Body of pancreas (tissue), 4 donors: Measurements from ENCODE around the gene CTNNAL1. TPM values are rescaled to one million over a fixed set of nuclear protein-coding genes. Genes with fewer than 3 reads are reported as not detected.
A peak's percentile ranks its signal among the peaks of the same experiment; 100 is the strongest.

Experiments
- ATAC-seq: fragments of 150-250 bp; one replicate; pipeline ENCODE4 v1.9.1; 2016
- DNase-seq, 4 donors: peaks; one replicate each; pipeline ENCODE4 v3.0.0-alpha.2; 2019
- H3K27ac ChIP-seq, 4 donors: fragments of 200-600 bp; sonication (generic); 1 replicate in 3 of 4; 2 replicates in 1 of 4; pipeline versions ENCODE4 v1.5.1 to v1.6.1; 2016 to 2019; ENCODE audit warnings: mild to moderate bottlenecking in 1 of 4, mixed read lengths in 1 of 4, moderate library complexity in 1 of 4
- H3K27me3 ChIP-seq, 2 donors: fragments of 200-600 bp; sonication (generic); one replicate each; pipeline ENCODE4 v1.6.0; 2016; ENCODE audit warnings: mild to moderate bottlenecking in 1 of 2
- H3K36me3 ChIP-seq, 2 donors: fragments of 200-600 bp; sonication (generic); replicated peaks in 1 of 2; 2 replicates each; pipeline ENCODE4 v1.5.1; 2016; ENCODE audit warnings: low read depth in 2 of 2; ENCODE audit not compliant: insufficient read depth in 1 of 2
- H3K4me1 ChIP-seq: fragments of 200-600 bp; sonication (generic); one replicate; pipeline ENCODE4 v1.6.0; 2016
- H3K4me3 ChIP-seq, 2 donors: fragments of 200-600 bp; sonication (generic); 1 replicate in 1 of 2; 2 replicates in 1 of 2; pipeline ENCODE4 v1.5.1; 2016 to 2019
- H3K9me3 ChIP-seq, 3 donors: fragments of 200-600 bp; sonication (generic); 1 replicate in 2 of 3; 2 replicates in 1 of 3; pipeline ENCODE4 v1.5.1; 2016
- CTCF ChIP-seq, 7 experiments: fragments of 450-650 bp in 4 of 7; fragments of 200-600 bp in 3 of 7; sonication (generic) in 3 of 7; IDR thresholded peaks; one replicate each; pipeline ENCODE4 v1.5.1; 2016 to 2019; ENCODE audit warnings: antibody characterized with exemption in 7 of 7
- POLR2A ChIP-seq, 3 donors: fragments of 450-650 bp; IDR thresholded peaks; one replicate each; pipeline ENCODE4 v1.6.1; 2016; ENCODE audit warnings: antibody characterized with exemption in 3 of 3, mild to moderate bottlenecking in 2 of 3
- WGBS, 2 donors: methylation state at CpG; one replicate each; pipeline ENCODE4 v1.1.5; 2017; 5-methylcytosine and 5-hydroxymethylcytosine counted together
- intact Hi-C: fragments of 100-400 bp; cut with DNase I; formaldehyde crosslinking; loops from one replicate; pipeline ENCODE4 v1.15.1; 2023
- total RNA-seq, 2 donors: library from RNA; depleted of rRNA; stranded (reverse); fragments of >200 nt; gene quantifications; one replicate each; pipeline ENCODE4 v1.1.0, GENCODE V29; 2016

Gene CTNNAL1
- total RNA-seq, 2 donors from 2014 or later, result 15.8 to 23.9 TPM

DNA sequence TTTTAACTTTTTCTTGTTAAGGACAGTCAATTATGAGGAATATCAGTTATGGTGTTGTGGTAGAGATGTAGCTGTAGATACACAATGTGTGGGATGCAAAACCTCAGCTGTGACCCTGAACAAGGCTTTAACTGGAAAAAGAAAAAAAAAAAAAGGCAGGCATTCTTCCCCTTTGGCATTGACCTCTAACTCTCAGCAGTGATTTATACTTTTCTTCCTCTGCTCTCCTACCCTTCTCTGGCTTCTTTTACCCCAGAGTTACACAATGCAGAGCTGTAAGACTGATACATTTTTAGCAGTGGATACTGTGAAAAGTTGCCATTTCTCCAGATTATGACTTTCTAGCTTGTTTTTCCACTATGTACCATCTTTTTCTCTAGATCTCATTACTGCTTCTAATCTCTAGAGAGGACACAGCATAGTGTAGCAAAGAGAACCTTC, 2.0 kb downstream of the CTNNAL1 start:
- no peak for DNase-seq
- Histone ChIP-seq H3K27me3 (no peaks in the 10 kb centered on the region), H3K4me3 (no peak overlapping the region), H3K36me3 (no peaks in the 10 kb centered on the region), H3K27ac (peak overlapping the region in 2 of 4 donors; percentile 88 to 95), H3K4me1 (peaks cover 27% of the 10 kb centered on the region), H3K9me3 (no peaks in the 10 kb centered on the region)
- no peak for ATAC-seq
- intact Hi-C loops, result no loop called here
- TF ChIP-seq CTCF (IDR thresholded peaks at IDR 0.05) (no peak), POLR2A (IDR thresholded peaks at IDR 0.05) (no peak)

DNA sequence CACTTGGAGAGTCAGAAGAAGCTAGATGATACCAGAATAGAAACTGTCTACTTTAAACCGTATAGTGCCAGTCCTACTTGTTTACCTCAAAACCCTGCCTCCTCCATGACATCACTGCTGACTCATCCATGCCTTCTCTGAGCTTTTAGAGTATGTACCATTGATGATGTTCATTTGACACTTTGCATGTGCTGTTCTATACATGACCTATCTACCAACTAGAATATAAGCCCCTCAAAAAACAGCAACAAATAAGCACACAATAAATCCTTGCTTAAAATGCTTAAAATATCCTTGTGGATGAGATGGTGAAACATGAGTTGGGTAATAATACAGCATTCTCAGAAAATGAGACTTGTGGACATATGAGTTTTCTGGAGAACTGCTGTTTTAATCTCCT, 2.6 kb downstream of the CTNNAL1 start:
- Histone ChIP-seq H3K36me3 (no peaks in the 10 kb centered on the region), H3K4me1 (peaks cover 27% of the 10 kb centered on the region), H3K27ac (no peak overlapping the region), H3K9me3 (no peaks in the 10 kb centered on the region), H3K27me3 (no peaks in the 10 kb centered on the region), H3K4me3 (no peak overlapping the region)
- 41 to 50% methylated on average over 1 of the region's 1 CpG for WGBS, 2 donors
- intact Hi-C loops, result no loop called here
- DNase-seq, result no peak
- no peak for TF ChIP-seq POLR2A (IDR thresholded peaks at IDR 0.05)
- no peak for TF ChIP-seq CTCF (IDR thresholded peaks at IDR 0.05)
- no peak for ATAC-seq

GRCh38 chr9:109005678-109006077, 7.6 kb downstream of the CTNNAL1 start:
- peaks cover 0 to 4% (median 0%) of the 10 kb centered on the region in 3 donors for H3K9me3 ChIP-seq
- ATAC-seq, result no peak
- intact Hi-C loops, result no loop called here
- TF ChIP-seq POLR2A (IDR thresholded peaks at IDR 0.05) (no peak), CTCF (IDR thresholded peaks at IDR 0.05) (no peak)
- peaks cover 2% of the 10 kb centered on the region for H3K4me1 ChIP-seq
- no peaks in the 10 kb centered on the region for H3K27me3 ChIP-seq
- H3K36me3 ChIP-seq, result no peaks in the 10 kb centered on the region
- DNase-seq, result no peak
- no peak overlapping the region for H3K27ac ChIP-seq
- WGBS, 2 donors, result 88 to 90% methylated on average over 3 of the region's 3 CpGs
- H3K4me3 ChIP-seq, result no peak overlapping the region

- Histone ChIP-seq H3K4me1 (no peaks in the 10 kb centered on the region), H3K27me3 (no peaks in the 10 kb centered on the region), H3K9me3 (peaks cover 0 to 4% (median 0%) of the 10 kb centered on the region in 3 donors), H3K36me3 (no peaks in the 10 kb centered on the region), H3K4me3 (no peak overlapping the region), H3K27ac (no peak overlapping the region)
- TF ChIP-seq POLR2A (IDR thresholded peaks at IDR 0.05) (no peak), CTCF (IDR thresholded peaks at IDR 0.05) (no peak)
- DNase-seq, result no peak
- intact Hi-C loops, result no loop called here
- ATAC-seq, result no peak
- 100% methylated on average over 2 of the region's 2 CpGs for WGBS, 2 donors
These were observed 10.2 kb downstream of the CTNNAL1 start for GRCh38 chr9:109003116-109003515.

DNA sequence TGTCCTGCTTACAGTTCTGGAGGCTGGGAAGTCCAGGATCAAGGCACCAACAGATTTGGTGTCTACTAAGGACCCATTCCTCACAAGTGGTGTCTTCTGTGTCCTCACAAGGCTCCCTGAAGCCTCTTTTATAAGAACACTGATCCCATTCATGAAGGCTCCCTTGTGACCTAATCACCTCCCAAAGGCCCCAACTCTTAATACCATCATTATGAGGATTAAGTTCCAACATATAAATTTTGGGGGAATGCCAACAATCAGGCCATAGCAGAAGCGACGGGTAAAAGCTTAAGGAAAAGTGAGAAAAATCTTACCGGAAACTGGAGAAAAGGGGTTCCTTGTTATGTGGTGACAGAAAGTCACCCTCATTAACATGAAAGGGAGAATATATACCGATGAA, 11.2 kb downstream of the CTNNAL1 start:
- no peaks in the 10 kb centered on the region for H3K4me1 ChIP-seq
- WGBS, 2 donors, result 93 to 94% methylated on average over 4 of the region's 4 CpGs
- H3K4me3 ChIP-seq, result no peak overlapping the region
- DNase-seq (no peak), ATAC-seq (no peak)
- TF ChIP-seq CTCF (IDR thresholded peaks at IDR 0.05), result no peak
- no peak for TF ChIP-seq POLR2A (IDR thresholded peaks at IDR 0.05)
- H3K27ac ChIP-seq, result no peak overlapping the region
- no peaks in the 10 kb centered on the region for H3K27me3 ChIP-seq
- peaks cover 0 to 4% (median 0%) of the 10 kb centered on the region in 3 donors for H3K9me3 ChIP-seq
- H3K36me3 ChIP-seq, result no peaks in the 10 kb centered on the region
- intact Hi-C loops, result no loop called here
